IMR-90 (cell line): ENCODE results near the gene UNC93A.

ENCODE experiments used
- CEBPB ChIP-seq: IDR thresholded peaks from 2 replicates; pipeline ENCODE4 v1.6.1; 2012; ENCODE audit warnings: low read depth, low read length, improper control_type of control experiment
- CTCF ChIP-seq: conservative IDR thresholded peaks from 2 replicates; pipeline ENCODE4 v1.5.1; 2012; ENCODE audit warnings: mild to moderate bottlenecking, low read depth, low read length, improper control_type of control experiment
- USF2 ChIP-seq: fragments of 150-350 bp; IDR thresholded peaks from 2 replicates; pipeline ENCODE4 v1.6.1; 2017; ENCODE audit warnings: mild to moderate bottlenecking, antibody characterized with exemption, low read length, low read depth

- TF ChIP-seq CTCF (no peak), CEBPB (no peak), USF2 (no peak)
These were observed 40.5 kb downstream of the UNC93A start for GRCh38 chr6:167331565-167331964.
